Measurements from ENCODE around the gene WNK1.

WNK1 gene

GRCh38 chr12:806200-806791, 53.9 kb downstream of the WNK1 start (continued):
- TF ChIP-seq ZNF148 (tag by site-specific recombination; IDR thresholded peaks at IDR 0.05; ENCODE audit: borderline replicate concordance) (no peak), ZNF362 (tag by site-specific recombination; IDR thresholded peaks at IDR 0.05) (no peak), ZNF449 (tag by site-specific recombination; IDR thresholded peaks at IDR 0.05) (peak; percentile 45; the same call in 1 of the 2 replicates), ZNF146 (tag by site-specific recombination; IDR thresholded peaks at IDR 0.05) (peak; percentile 86), ZNF394 (tag by site-specific recombination; IDR thresholded peaks at IDR 0.05; ENCODE audit: borderline replicate concordance) (no peak), SP7 (tag by site-specific recombination; IDR thresholded peaks at IDR 0.05) (peak; percentile 97), EGR2 (tag by site-specific recombination; IDR thresholded peaks at IDR 0.05; ENCODE audit: low read depth) (0 out of 2 replicates have a peak, but pooled peaks have one; percentile 26), ZNF121 (tag by site-specific recombination; IDR thresholded peaks at IDR 0.05) (no peak), SETDB1 (IDR thresholded peaks at IDR 0.05; ENCODE audit: insufficient read length, low read length) (peak; percentile 90), ZNF530 (tag by site-specific recombination; IDR thresholded peaks at IDR 0.05; ENCODE audit: low read depth) (no peak), ZNF132 (tag by site-specific recombination; IDR thresholded peaks at IDR 0.05; ENCODE audit: borderline replicate concordance) (no peak), ZNF324 (tag by site-specific recombination; IDR thresholded peaks at IDR 0.05) (peak; percentile 79), SP2 (tag by site-specific recombination; IDR thresholded peaks at IDR 0.05) (peak; percentile 28; the same call in 1 of the 2 replicates), ZNF175 (tag by site-specific recombination; IDR thresholded peaks at IDR 0.05) (no peak), REPIN1 (tag by site-specific recombination; IDR thresholded peaks at IDR 0.05; ENCODE audit: low read depth) (no peak), KLF8 (tag by site-specific recombination; IDR thresholded peaks at IDR 0.05) (peak; percentile 93), HOXA7 (CRISPR knock-in tag; IDR thresholded peaks at IDR 0.05; ENCODE audit: borderline replicate concordance) (no peak), ZNF558 (tag by site-specific recombination; IDR thresholded peaks at IDR 0.05) (peak; percentile 76), GLIS2 (tag by site-specific recombination; IDR thresholded peaks at IDR 0.05) (no peak), ZBTB1 (tag by site-specific recombination; IDR thresholded peaks at IDR 0.05) (peak; percentile 99), PBX3 (CRISPR knock-in tag; IDR thresholded peaks at IDR 0.05) (no peak), ZNF830 (tag by site-specific recombination; IDR thresholded peaks at IDR 0.05; ENCODE audit: low read depth) (no peak), ZBTB8A (tag by site-specific recombination; IDR thresholded peaks at IDR 0.05) (no peak; the same call in 1 of the 2 replicates), ZNF585B (tag by site-specific recombination; IDR thresholded peaks at IDR 0.05) (no peak), ZNF488 (tag by site-specific recombination; IDR thresholded peaks at IDR 0.05) (no peak), ZFP69B (tag by site-specific recombination; IDR thresholded peaks at IDR 0.05) (no peak), ZNF350 (tag by site-specific recombination; IDR thresholded peaks at IDR 0.05) (no peak), MZF1 (tag by site-specific recombination; IDR thresholded peaks at IDR 0.05; ENCODE audit: borderline replicate concordance) (peak; percentile 89), ZNF529 (tag by site-specific recombination; IDR thresholded peaks at IDR 0.05; ENCODE audit: insufficient replicate concordance) (no peak), ZBTB17 (tag by site-specific recombination; IDR thresholded peaks at IDR 0.05) (peak; percentile 27; the same call in 1 of the 2 replicates), ZNF211 (tag by site-specific recombination; IDR thresholded peaks at IDR 0.05; ENCODE audit: low read depth) (no peak), ZNF423 (tag by site-specific recombination; IDR thresholded peaks at IDR 0.05) (0 out of 2 replicates have a peak, but pooled peaks have one; percentile 12), ZNF704 (tag by site-specific recombination; IDR thresholded peaks at IDR 0.05) (no peak), ZNF16 (tag by site-specific recombination; IDR thresholded peaks at IDR 0.05; ENCODE audit: low read depth) (no peak)

Measured in HEK293 (cell line).